ENCODE results near the gene IL36RN. TPM values are rescaled to one million over a fixed set of nuclear protein-coding genes. Genes with fewer than 3 reads are reported as not detected.

The IL36RN gene
- total and polyA plus RNA-seq, 4 donors = not detected

GRCh38 chr2:113058411-113058994 is 495 bp upstream of the IL36RN start:
- no peak for TF ChIP-seq HNF4A (conservative IDR thresholded peaks at IDR 0.05)
- TF ChIP-seq FOXA2 (IDR thresholded peaks at IDR 0.05) = no peak
- TF ChIP-seq REST (IDR thresholded peaks at IDR 0.05) = no peak
- TF ChIP-seq EGR1 (IDR thresholded peaks at IDR 0.05; ENCODE audit: low read depth in 2 of 2) = no peak
- no peak for TF ChIP-seq SP1 (IDR thresholded peaks at IDR 0.05)
- no peak for TF ChIP-seq CTCF (IDR thresholded peaks at IDR 0.05; ENCODE audit: low read depth, low read length, missing input control)
- no peak for TF ChIP-seq MAX (IDR thresholded peaks at IDR 0.05)
- TF ChIP-seq, protein P1, sequence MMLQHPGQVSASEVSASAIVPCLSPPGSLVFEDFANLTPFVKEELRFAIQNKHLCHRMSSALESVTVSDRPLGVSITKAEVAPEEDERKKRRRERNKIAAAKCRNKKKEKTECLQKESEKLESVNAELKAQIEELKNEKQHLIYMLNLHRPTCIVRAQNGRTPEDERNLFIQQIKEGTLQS (IDR thresholded peaks at IDR 0.05) = no peak
- no peak for TF ChIP-seq JUND (IDR thresholded peaks at IDR 0.05)
- TF ChIP-seq FOXA1 (IDR thresholded peaks at IDR 0.05) = no peak
- Histone ChIP-seq H3K27me3 (ENCODE audit: control insufficient read depth in 4 of 4, insufficient read depth in 4 of 4, low read length in 3 of 4) (no peaks in the 10 kb centered on the region), H3K9me3 (ENCODE audit: control insufficient read depth in 4 of 4, low read length in 3 of 4) (peaks cover 0 to 3% (median 0%) of the 10 kb centered on the region in 4 donors), H3K27ac (ENCODE audit: low read depth in 1 of 2, low read length in 2 of 2) (no peak overlapping the region), H3K36me3 (ENCODE audit: control insufficient read depth in 4 of 4, insufficient read depth in 3 of 4, low read depth in 1 of 4, low read length in 3 of 4) (no peaks in the 10 kb centered on the region), H3K4me1 (ENCODE audit: control insufficient read depth in 4 of 4, insufficient read depth in 4 of 4, low read length in 3 of 4) (no peaks in the 10 kb centered on the region), H3K4me3 (ENCODE audit: low read depth in 1 of 3, low read length in 3 of 3) (no peak overlapping the region), H3K9ac (ENCODE audit: low read depth in 1 of 2, low read length in 2 of 2) (no peak overlapping the region)
- 70% methylated on average over 2 of the region's 2 CpGs for WGBS
- DNase-seq (ENCODE audit: low spot score) = no peak

DNA sequence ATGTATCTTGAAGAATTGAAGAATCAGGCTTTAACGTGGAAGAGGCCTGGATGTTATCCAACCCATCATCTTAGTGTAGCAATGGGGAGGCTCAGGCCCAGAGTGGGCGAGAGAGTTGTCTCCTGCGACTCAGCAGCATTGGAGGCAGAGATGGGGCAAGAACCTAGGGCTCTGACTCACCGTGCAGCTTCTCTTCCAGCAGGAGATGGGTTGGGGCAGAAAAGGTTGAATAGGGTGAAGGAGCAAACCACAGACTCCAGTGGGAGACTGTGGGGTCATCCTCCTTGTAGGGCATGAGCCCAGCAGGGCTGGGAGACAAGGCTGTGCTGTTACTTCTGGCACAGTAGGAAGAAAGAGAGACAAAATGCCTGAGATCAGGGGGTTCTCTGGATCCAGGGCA is 1.4 kb downstream of the IL36RN start:
- H3K27me3 ChIP-seq (ENCODE audit: control insufficient read depth in 4 of 4, insufficient read depth in 4 of 4, low read length in 3 of 4) = no peaks in the 10 kb centered on the region
- no peaks in the 10 kb centered on the region for H3K36me3 ChIP-seq (ENCODE audit: control insufficient read depth in 4 of 4, insufficient read depth in 3 of 4, low read depth in 1 of 4, low read length in 3 of 4)
- DNase-seq (ENCODE audit: low spot score) = no peak
- H3K27ac ChIP-seq (ENCODE audit: low read depth in 1 of 2, low read length in 2 of 2) = no peak overlapping the region
- WGBS = 82% methylated on average over 4 of the region's 4 CpGs
- peaks cover 0 to 7% (median 0%) of the 10 kb centered on the region in 4 donors for H3K9me3 ChIP-seq (ENCODE audit: control insufficient read depth in 4 of 4, low read length in 3 of 4)
- TF ChIP-seq TAF1 (conservative IDR thresholded peaks at IDR 0.05) = no peak
- no peak for TF ChIP-seq FOXA1 (IDR thresholded peaks at IDR 0.05)
- no peak for TF ChIP-seq JUND (IDR thresholded peaks at IDR 0.05)
- no peak for TF ChIP-seq SP1 (IDR thresholded peaks at IDR 0.05)
- no peak for TF ChIP-seq FOXA2 (IDR thresholded peaks at IDR 0.05)
- H3K9ac ChIP-seq (ENCODE audit: low read depth in 1 of 2, low read length in 2 of 2) = no peak overlapping the region
- no peak overlapping the region for H3K4me3 ChIP-seq (ENCODE audit: low read depth in 1 of 3, low read length in 3 of 3)
- H3K4me1 ChIP-seq (ENCODE audit: control insufficient read depth in 4 of 4, insufficient read depth in 4 of 4, low read length in 3 of 4) = no peaks in the 10 kb centered on the region

GRCh38 chr2:113060796-113061195 is 1.8 kb downstream of the IL36RN start:
- Histone ChIP-seq H3K9me3 (ENCODE audit: control insufficient read depth in 4 of 4, low read length in 3 of 4) (peaks cover 0 to 7% (median 0%) of the 10 kb centered on the region in 4 donors), H3K27ac (ENCODE audit: low read depth in 1 of 2, low read length in 2 of 2) (no peak overlapping the region), H3K4me3 (ENCODE audit: low read depth in 1 of 3, low read length in 3 of 3) (no peak overlapping the region), H3K27me3 (ENCODE audit: control insufficient read depth in 4 of 4, insufficient read depth in 4 of 4, low read length in 3 of 4) (no peaks in the 10 kb centered on the region), H3K36me3 (ENCODE audit: control insufficient read depth in 4 of 4, insufficient read depth in 3 of 4, low read depth in 1 of 4, low read length in 3 of 4) (no peaks in the 10 kb centered on the region), H3K4me1 (ENCODE audit: control insufficient read depth in 4 of 4, insufficient read depth in 4 of 4, low read length in 3 of 4) (no peaks in the 10 kb centered on the region), H3K9ac (ENCODE audit: low read depth in 1 of 2, low read length in 2 of 2) (no peak overlapping the region)
- DNase-seq (ENCODE audit: low spot score) = no peak
- WGBS = 85% methylated on average over 1 of the region's 1 CpG
- TF ChIP-seq HNF4A (conservative IDR thresholded peaks at IDR 0.05) (no peak), REST (IDR thresholded peaks at IDR 0.05) (no peak), FOXA2 (IDR thresholded peaks at IDR 0.05) (no peak), MAX (IDR thresholded peaks at IDR 0.05) (no peak), FOXA1 (IDR thresholded peaks at IDR 0.05) (no peak), RAD21 (IDR thresholded peaks at IDR 0.05) (no peak), RXRA (IDR thresholded peaks at IDR 0.05) (no peak), YY1 (IDR thresholded peaks at IDR 0.05) (no peak), NR2F2 (IDR thresholded peaks at IDR 0.05) (no peak), GABPA (IDR thresholded peaks at IDR 0.05 in 1 of 2, conservative IDR thresholded peaks at IDR 0.05 in 1 of 2) (no peak), EGR1 (IDR thresholded peaks at IDR 0.05; ENCODE audit: low read depth in 2 of 2) (no peak), SP1 (IDR thresholded peaks at IDR 0.05) (no peak), HNF4G (IDR thresholded peaks at IDR 0.05) (no peak), TAF1 (conservative IDR thresholded peaks at IDR 0.05) (no peak)
- TF ChIP-seq, protein P1 (IDR thresholded peaks at IDR 0.05) = no peak

Data from liver (tissue), 9 donors.